Immature natural killer cell (primary cell): ENCODE data around the gene TTC34. TPM values are rescaled to one million over a fixed set of nuclear protein-coding genes. Genes with fewer than 3 reads are reported as not detected.
"Not testable (repeated sequence)": the region's sequence is repeated elsewhere in the genome, so short reads cannot be mapped to it uniquely, and the experiment has no call there.

Source experiments
- DNase-seq, 3 donors: peaks; one replicate each; pipeline ENCODE4 v3.0.0; 2022; ENCODE audit warnings: mixed read lengths in 1 of 3
- H3K27ac Mint-ChIP-seq, 6 donors: one replicate each; pipeline ENCODE4 v1.8.0; 2020; ENCODE audit warnings: mixed read lengths in 6 of 6, mild to moderate bottlenecking in 5 of 6, inconsistent platforms in 4 of 6, moderate library complexity in 3 of 6
- H3K27me3 Mint-ChIP-seq, 3 donors: one replicate each; pipeline ENCODE4 v1.8.0; 2020 to 2021; ENCODE audit warnings: low read depth in 3 of 3, mild to moderate bottlenecking in 3 of 3, mixed read lengths in 3 of 3, moderate library complexity in 3 of 3, inconsistent platforms in 1 of 3
- H3K36me3 Mint-ChIP-seq, 3 donors: one replicate each; pipeline ENCODE4 v1.8.0; 2020; ENCODE audit warnings: mixed read lengths in 3 of 3, inconsistent platforms in 2 of 3, mild to moderate bottlenecking in 2 of 3
- H3K4me1 Mint-ChIP-seq, 2 donors: one replicate each; pipeline ENCODE4 v1.8.0; 2020; ENCODE audit warnings: inconsistent platforms in 2 of 2, mild to moderate bottlenecking in 2 of 2, mixed read lengths in 2 of 2, moderate library complexity in 1 of 2
- H3K4me3 Mint-ChIP-seq, 5 donors: one replicate each; pipeline ENCODE4 v1.8.0; 2020; ENCODE audit warnings: mild to moderate bottlenecking in 5 of 5, mixed read lengths in 5 of 5, inconsistent platforms in 3 of 5, moderate library complexity in 3 of 5
- H3K9me3 Mint-ChIP-seq, 6 donors: one replicate each; pipeline ENCODE4 v1.8.0; 2020; ENCODE audit warnings: mild to moderate bottlenecking in 6 of 6, mixed read lengths in 6 of 6, inconsistent platforms in 4 of 6, moderate library complexity in 3 of 6
- polyA plus RNA-seq, 3 donors: library from polyadenylated mRNA; unstranded; fragments of 300-500 nt; fragmentation: Illumina TruSeq; gene quantifications; one replicate each; pipeline ENCODE4 v1.2.3, GENCODE V29; 2021

The TTC34 gene
- polyA plus RNA-seq, 3 donors from 2014 or later: 0.07 TPM; not detected in 2

DNA sequence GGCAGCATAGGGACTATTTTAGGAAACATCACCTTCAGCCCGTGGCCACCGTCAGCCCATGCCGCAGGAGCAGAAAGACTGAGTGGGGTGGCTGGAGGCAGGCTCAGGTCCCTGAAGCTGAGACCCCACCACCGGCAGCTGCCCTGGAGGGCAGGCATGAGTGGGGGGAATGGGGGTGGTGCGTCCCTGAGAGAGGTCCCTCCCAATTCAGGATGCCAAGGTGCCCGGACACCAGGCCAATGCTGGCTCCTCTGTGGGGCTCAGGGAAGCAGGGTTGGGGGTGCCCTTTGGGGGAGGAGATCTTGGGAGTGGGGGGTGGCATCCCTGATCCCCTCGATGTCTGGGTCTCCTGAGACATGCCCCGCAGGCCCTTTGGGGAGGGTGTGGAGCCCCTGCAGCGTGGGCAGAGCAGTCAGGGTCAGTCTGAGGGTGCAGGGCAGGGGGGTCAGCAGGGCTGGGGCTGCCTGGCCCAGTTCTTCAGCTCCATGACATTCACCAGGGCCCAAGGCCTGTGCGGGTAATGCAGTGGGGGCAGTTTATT lies 998 bp upstream of the TTC34 start:
- Mint-ChIP-seq H3K4me3 (no peak overlapping the region), H3K36me3 (no peaks in the 10 kb centered on the region), H3K9me3 (peaks cover 0 to 2% (median 0%) of the 10 kb centered on the region in 6 donors), H3K27ac (no peak overlapping the region), H3K4me1 (no peaks in the 10 kb centered on the region), H3K27me3 (peaks cover 0 to 4% (median 0%) of the 10 kb centered on the region in 3 donors)
- DNase-seq: no peak

DNA sequence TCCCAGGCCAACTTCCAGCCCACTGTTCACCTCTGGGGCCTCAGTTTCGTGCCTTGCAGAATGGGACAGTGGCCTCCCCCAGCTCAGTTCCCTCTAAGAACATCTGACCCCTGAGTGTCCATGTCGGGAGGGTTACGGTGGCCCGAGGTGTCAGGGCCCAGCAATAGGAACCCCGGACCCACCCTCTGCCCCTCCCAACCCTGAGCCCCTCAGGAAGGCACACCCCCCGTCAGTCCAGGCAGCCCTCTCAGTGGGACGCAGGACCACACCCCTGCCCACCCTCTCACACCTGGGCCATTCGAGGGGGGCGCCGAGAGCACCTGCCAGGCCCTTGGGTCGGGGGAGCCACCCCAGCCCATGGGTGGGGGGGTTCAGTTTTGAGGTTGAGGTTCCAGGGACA lies 447 bp downstream of the TTC34 start:
- Mint-ChIP-seq H3K36me3 (no peaks in the 10 kb centered on the region), H3K9me3 (peaks cover 0 to 2% (median 0%) of the 10 kb centered on the region in 6 donors), H3K27me3 (peaks cover 0 to 9% (median 0%) of the 10 kb centered on the region in 3 donors), H3K4me3 (no peak overlapping the region), H3K4me1 (no peaks in the 10 kb centered on the region), H3K27ac (no peak overlapping the region)
- no peak for DNase-seq

DNA sequence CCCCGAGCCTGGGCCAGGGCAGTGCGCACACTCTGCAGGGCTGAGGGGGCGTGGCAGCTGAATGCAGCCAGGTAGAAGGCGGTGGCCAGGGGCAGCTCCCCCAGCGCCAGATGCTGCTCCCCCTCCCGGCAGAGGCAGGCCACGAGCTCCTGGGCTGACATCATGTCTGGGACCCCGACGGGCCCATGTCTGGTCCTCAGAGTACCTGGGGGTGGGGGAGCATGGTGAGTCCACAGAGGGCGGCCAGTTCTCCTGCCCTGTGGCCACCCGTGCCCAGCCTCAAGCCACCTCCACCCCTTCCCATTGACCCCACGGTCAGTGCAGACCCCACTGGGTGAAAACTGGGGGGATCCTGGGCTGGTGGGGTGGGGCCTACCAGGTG lies 838 bp downstream of the TTC34 start:
- Mint-ChIP-seq H3K27ac (no peak overlapping the region), H3K36me3 (no peaks in the 10 kb centered on the region)
- no peak for DNase-seq

DNA sequence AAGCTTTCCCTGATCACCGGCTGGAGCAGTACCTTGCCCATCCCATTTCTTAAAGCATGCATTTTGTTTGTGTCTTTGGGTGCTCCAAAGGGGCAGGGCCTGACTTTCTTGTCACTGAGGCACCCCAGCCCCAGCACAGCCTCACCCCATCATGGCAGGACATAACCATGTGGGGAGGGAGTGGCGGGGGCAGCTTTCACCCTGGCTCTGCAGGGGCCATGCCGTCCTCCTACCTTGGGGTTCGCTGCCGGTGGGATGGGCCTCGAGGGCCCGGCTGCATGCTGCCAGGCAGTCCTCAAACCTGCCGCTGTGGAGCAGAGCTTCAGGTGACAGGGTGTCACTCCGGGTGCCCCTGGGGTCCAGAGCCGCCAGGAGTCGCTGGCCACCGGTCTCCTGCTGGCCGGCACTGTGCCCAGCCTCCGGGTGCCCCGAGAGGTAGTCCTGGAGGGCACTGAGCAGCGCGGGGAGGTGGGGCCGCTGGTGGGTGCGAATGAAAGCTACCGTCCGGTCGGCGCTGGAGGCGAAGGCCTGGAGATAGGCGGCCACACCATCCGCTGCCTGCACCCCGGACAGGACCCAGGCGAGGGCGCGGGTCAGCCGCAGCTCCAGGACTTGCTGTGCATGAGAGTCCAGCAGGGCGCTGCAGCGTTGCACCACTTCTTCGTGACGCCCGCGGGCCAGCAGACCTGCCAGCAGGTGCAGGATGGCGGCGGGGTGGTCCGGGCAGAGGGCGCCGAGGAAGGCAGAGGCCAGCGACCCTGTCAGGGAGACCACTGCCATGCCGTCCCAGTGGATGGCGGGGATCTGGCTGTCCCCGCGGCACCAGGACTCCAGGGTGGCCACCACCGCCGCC lies 1.5 kb downstream of the TTC34 start:
- H3K9me3 Mint-ChIP-seq: peaks cover 0 to 4% (median 0%) of the 10 kb centered on the region in 6 donors
- no peaks in the 10 kb centered on the region for H3K36me3 Mint-ChIP-seq
- peaks cover 0 to 11% (median 0%) of the 10 kb centered on the region in 3 donors for H3K27me3 Mint-ChIP-seq
- no peak overlapping the region for H3K27ac Mint-ChIP-seq
- no peaks in the 10 kb centered on the region for H3K4me1 Mint-ChIP-seq
- no peak for DNase-seq
- H3K4me3 Mint-ChIP-seq: no peak overlapping the region

More for the DNA sequence above, 838 bp downstream of the TTC34 start:
- no peaks in the 10 kb centered on the region for H3K4me1 Mint-ChIP-seq
- peaks cover 0 to 2% (median 0%) of the 10 kb centered on the region in 6 donors for H3K9me3 Mint-ChIP-seq
- no peak overlapping the region for H3K4me3 Mint-ChIP-seq
- H3K27me3 Mint-ChIP-seq: peaks cover 0 to 9% (median 0%) of the 10 kb centered on the region in 3 donors

DNA sequence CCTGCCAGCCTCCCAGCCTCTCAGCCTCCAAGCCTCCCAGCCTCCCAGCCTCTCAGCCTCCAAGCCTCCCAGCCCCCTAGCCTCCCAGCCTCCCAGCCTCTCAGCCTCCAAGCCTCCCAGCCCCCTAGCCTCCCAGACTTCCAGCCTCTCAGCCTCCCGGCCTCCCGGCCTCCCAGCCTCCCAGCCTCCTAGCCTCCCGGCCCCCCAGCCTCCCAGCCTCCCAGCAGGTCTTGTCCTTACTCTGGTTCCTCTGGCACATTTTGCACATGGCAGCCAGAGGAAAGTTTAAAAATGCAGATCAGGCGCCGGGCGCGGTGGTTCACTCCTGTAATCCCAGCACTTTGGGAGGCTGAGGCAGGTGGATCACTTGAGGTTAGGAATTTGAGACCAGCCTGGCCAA lies 2.5 kb downstream of the TTC34 start:
- not testable (repeated sequence) for H3K4me3 Mint-ChIP-seq, H3K9me3 Mint-ChIP-seq, H3K4me1 Mint-ChIP-seq, DNase-seq, H3K36me3 Mint-ChIP-seq, H3K27ac Mint-ChIP-seq
- H3K27me3 Mint-ChIP-seq: peaks cover 0 to 11% (median 3%) of the 10 kb centered on the region in 3 donors

DNA sequence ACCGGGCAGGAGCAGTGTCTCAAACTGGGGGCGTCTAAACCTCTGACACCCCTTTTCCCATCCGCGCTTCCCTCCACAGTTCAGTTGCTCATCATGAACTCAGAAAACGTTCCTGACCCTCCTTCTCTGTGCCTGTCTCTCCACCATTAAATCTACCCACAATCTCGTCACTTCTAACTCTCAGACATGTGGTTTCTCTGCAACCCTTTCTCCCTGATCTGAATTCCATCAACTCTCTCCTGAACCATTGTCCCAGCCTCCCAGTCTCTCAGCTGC lies 3.8 kb downstream of the TTC34 start:
- H3K36me3 Mint-ChIP-seq: peaks cover 0 to 3% (median 0%) of the 10 kb centered on the region in 3 donors
- DNase-seq: no peak
- H3K27ac Mint-ChIP-seq: no peak overlapping the region
- no peaks in the 10 kb centered on the region for H3K4me1 Mint-ChIP-seq
- peaks cover 3 to 18% (median 11%) of the 10 kb centered on the region in 6 donors for H3K9me3 Mint-ChIP-seq
- no peak overlapping the region for H3K4me3 Mint-ChIP-seq
- peaks cover 2 to 11% (median 4%) of the 10 kb centered on the region in 3 donors for H3K27me3 Mint-ChIP-seq

DNA sequence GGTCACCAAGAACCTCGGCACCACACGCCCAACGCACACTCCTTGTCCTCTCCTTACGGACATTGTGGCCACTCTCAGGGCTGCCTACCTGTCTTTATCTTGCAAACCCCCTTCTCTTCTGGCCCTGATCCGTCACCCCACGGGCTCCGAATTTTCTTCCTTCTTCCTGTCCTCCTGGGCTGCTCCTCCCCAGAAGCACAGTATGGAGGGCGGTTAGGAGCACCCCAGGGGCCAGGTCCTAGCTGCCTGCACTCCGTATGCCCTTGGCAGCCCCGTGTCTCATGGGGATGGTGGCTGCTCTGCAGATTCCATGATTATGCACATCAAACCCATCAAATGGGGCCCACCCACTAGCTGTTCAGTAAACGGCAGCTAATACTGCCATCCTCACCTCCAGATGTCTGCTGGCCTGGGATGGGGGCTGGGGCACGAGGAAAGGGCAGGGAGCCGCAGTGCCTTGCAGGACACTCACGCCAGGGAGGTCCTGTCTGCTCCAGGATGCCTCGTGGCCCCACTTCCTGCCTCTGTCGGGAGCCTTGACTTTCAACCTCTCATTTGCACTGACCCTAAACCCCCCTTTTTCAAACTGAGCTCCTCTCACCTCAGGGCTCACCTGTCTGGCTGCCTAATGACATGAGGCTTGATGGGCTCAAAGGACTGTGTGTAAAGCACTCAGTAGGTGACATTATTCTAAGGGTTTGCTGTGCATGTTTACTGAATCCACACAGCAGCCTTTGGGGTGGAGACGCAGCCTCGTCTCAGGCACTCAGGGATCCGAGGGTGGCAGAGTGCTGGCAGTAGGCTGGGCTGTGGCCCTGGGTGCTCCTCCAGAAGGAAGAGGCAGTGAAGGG lies 4.4 kb downstream of the TTC34 start:
- Mint-ChIP-seq H3K27ac (no peak overlapping the region), H3K9me3 (peaks cover 7 to 24% (median 17%) of the 10 kb centered on the region in 6 donors), H3K36me3 (peaks cover 0 to 3% (median 0%) of the 10 kb centered on the region in 3 donors), H3K27me3 (peaks cover 5 to 14% (median 8%) of the 10 kb centered on the region in 3 donors), H3K4me3 (no peak overlapping the region), H3K4me1 (no peaks in the 10 kb centered on the region)
- DNase-seq: no peak

DNA sequence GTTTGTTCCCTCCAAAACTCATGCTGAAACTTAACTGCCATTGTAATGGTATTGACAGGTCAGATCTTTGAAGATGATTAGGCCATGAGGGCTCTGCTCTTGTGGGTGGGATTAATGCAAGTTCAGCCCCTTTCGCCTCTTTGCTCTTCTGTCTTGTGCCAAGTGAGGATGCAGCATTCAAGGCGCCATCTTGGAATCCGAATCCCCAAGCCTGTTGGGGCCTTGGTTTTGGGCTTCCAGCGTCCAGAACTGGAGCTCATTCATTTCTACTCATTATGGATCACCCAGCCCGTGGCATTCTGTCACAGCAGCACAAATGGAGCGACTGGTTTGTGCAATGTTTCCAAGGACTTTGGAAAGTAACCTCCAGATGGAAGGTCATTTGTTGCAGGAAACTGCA lies 5.6 kb downstream of the TTC34 start:
- H3K36me3 Mint-ChIP-seq: peaks cover 0 to 3% (median 0%) of the 10 kb centered on the region in 3 donors
- peaks cover 8 to 15% (median 11%) of the 10 kb centered on the region in 3 donors for H3K27me3 Mint-ChIP-seq
- DNase-seq: no peak
- H3K4me1 Mint-ChIP-seq: no peaks in the 10 kb centered on the region
- no peak overlapping the region for H3K27ac Mint-ChIP-seq
- H3K4me3 Mint-ChIP-seq: no peak overlapping the region
- peaks cover 7 to 30% (median 19%) of the 10 kb centered on the region in 6 donors for H3K9me3 Mint-ChIP-seq

DNA sequence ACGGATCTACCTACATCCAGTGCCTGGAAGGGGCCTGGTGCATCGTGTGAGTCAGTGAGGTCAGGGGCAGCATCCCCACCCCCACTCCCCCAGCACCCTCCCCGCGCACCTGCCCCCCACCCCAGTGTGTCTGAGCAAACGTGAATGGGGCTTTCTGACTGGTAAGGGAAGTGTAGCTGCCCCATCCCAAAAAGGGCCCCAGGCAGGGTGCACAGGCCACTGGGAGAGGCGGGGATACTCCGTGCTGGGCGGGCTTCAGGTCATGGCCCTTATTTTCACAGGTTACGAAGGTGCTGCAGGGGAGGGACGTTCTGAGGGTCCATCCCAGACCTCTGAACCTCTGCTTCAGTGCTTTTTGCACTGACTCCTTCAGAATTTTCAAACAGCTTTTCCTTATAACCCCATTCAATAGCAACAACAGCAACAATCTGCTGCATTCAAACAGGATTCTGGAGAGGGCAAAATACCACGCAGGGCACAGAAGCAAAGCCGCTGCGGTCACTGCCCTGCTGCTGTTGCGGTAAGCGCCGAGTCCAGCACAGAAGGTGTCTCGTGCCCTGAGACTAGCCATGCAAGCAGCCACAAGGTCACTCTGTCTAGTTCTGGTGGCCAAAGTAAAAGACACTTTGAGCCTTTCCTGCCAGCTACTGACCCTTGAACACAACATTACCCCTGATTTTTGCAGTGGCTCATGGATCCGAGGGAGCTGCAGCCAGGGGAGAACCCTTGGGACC lies 10.3 kb downstream of the TTC34 start:
- peaks cover 8 to 19% (median 17%) of the 10 kb centered on the region in 3 donors for H3K27me3 Mint-ChIP-seq
- DNase-seq: no peak
- peaks cover 7 to 30% (median 19%) of the 10 kb centered on the region in 6 donors for H3K9me3 Mint-ChIP-seq
- no peak overlapping the region for H3K27ac Mint-ChIP-seq
- H3K4me3 Mint-ChIP-seq: no peak overlapping the region
- H3K36me3 Mint-ChIP-seq: peaks cover 0 to 8% (median 4%) of the 10 kb centered on the region in 3 donors
- peaks cover 0 to 3% of the 10 kb centered on the region in 2 donors for H3K4me1 Mint-ChIP-seq

DNA sequence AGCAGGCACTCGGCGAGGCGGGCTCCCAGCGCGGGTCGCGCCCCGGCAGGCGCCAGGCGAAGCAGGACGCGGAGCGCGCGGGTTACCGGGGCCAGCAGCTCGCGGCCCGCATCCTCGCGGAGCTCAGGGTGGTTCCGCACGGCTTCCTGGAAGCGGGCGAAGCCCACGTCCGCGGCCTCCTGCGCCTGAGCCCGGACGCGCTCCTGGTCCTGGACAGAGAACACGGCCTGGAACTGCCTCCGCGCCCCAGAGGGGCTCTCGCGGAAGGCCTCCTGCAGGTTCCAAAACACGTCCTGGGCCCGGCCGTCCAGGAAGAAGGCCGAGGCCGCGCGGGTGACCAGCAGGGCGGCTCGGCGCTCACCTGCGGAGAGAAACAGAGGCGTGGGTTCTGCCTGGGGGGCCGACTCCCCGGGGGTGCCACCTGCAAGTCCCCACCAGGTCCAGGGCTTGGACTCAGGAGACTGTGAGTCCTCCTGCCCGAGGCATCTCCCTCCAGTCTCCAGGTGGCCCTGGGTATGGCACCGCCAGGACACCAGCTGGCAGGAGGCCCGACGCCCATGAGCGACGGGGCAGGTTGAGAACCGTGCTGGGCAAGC lies 11.4 kb downstream of the TTC34 start:
- no peak for DNase-seq
- peaks cover 6 to 19% (median 17%) of the 10 kb centered on the region in 3 donors for H3K27me3 Mint-ChIP-seq
- H3K36me3 Mint-ChIP-seq: peaks cover 0 to 8% (median 4%) of the 10 kb centered on the region in 3 donors
- H3K4me1 Mint-ChIP-seq: peaks cover 0 to 3% of the 10 kb centered on the region in 2 donors
- peaks cover 7 to 30% (median 17%) of the 10 kb centered on the region in 6 donors for H3K9me3 Mint-ChIP-seq
- H3K4me3 Mint-ChIP-seq: no peak overlapping the region
- H3K27ac Mint-ChIP-seq: no peak overlapping the region

DNA sequence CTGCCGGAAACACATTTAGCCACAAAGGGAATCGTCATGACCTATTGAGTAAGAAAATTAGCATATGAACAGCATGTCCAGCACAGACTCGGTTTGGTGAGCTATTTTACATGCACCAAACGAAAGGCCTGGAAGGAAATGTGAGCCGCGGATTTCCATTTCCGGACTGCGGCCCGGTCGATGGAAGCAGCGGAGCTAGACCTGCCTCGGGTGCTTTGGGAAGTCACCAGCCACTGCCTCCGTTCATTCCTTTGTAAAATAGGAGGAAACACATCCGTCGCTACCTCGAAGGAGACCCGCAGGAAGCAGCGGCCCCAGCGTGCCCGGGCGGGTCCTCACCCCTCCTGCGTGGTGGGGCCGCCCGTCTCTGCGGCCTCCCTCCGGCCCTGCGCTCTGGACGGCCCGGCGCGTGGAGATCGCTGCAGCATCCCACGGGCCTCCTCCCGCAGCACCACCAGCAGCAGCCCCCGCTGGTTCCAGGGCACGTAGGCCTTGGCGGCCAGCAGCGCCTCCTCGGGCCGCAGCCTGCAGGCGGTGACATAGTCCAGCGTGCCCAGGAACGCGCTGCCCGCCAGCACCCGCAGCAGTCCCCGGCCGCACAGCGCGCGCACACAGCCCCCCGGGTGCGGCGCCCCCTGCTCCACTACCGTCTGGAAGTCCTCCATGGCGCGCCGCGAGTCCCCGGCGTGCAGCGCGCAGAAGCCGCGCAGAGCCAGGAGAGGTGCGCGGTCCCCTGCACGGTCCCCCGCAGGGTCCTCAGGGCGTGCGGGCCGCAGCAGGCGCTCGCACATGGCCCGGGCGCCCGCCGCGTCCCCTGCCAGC lies 12.1 kb downstream of the TTC34 start:
- DNase-seq: no peak
- Mint-ChIP-seq H3K27me3 (peaks cover 6 to 19% (median 14%) of the 10 kb centered on the region in 3 donors), H3K4me3 (no peak overlapping the region), H3K36me3 (peaks cover 0 to 6% (median 4%) of the 10 kb centered on the region in 3 donors), H3K9me3 (peaks cover 5 to 27% (median 14%) of the 10 kb centered on the region in 6 donors), H3K27ac (no peak overlapping the region), H3K4me1 (peaks cover 0 to 3% of the 10 kb centered on the region in 2 donors)

DNA sequence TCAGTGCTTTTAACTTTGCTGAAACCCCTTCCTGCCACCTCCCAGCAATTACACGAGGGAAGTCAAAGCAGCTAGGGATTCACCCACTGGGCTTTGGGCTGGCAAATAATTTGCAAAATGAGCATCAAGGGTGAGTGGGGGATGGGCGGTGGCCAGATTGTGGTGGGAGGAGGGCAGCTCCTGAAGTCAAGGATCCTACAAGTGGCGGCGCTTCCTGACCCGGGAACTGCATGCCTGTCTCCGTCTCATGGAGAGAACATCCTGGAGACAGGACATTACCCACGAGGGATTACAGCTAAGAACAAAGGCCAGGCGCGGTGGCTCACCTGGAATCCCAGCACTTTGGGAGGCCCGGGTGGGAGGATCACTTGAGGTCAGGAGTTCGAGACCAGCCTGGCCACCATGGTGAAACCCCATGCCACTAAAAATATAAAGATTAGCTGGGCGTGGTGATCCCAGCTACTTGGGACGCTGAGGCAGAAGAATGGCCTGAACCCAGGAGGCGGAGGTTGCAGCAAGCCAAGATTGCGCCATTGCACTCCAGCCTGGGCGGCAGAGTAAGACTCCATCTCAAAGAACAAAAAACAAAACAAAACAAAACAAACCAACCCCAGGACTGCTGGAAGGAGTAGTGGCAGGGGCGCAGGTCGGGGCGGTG lies 12.9 kb downstream of the TTC34 start:
- H3K4me1 Mint-ChIP-seq: peaks cover 0 to 3% of the 10 kb centered on the region in 2 donors
- DNase-seq: no peak
- peaks cover 4 to 21% (median 12%) of the 10 kb centered on the region in 6 donors for H3K9me3 Mint-ChIP-seq
- peaks cover 0 to 5% (median 4%) of the 10 kb centered on the region in 3 donors for H3K36me3 Mint-ChIP-seq
- H3K4me3 Mint-ChIP-seq: no peak overlapping the region
- peaks cover 6 to 19% (median 14%) of the 10 kb centered on the region in 3 donors for H3K27me3 Mint-ChIP-seq
- H3K27ac Mint-ChIP-seq: no peak overlapping the region
